Breast epithelium (tissue), 3 donors: Measurements from ENCODE around the gene KLK10.

Experiments
- POLR2AphosphoS5 ChIP-seq, 3 donors: sonication (generic); formaldehyde crosslinking; IDR thresholded peaks; one replicate each; pipeline ENCODE4 v1.6.1; 2017; ENCODE audit warnings: antibody characterized with exemption in 3 of 3
- TF ChIP-seq, protein P1 (sequence below), 3 donors: fragments of 450-650 bp; IDR thresholded peaks; one replicate each; pipeline ENCODE4 v1.5.1; 2016 to 2017; ENCODE audit warnings: antibody characterized with exemption in 3 of 3, mild to moderate bottlenecking in 3 of 3, moderate library complexity in 3 of 3

DNA sequence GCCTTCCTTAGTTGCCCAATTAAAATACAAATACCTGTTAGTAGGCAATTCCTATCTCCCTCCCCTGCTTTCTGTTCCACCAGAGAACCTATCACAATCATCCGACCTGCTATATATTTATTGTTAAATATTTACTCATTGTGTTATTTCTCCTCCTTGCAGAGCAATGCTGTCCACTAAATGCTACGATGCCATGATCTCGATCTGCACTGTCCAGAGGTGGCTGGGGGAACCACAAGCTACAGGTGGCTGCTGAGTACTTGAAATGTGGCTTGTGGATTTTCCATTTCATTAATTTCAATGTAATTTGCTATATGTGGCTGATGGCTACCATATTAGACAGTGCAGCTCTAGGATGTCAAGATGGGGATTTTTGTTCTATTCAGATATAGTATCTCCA lies 55.2 kb downstream of the KLK10 start:
- no peak for TF ChIP-seq POLR2AphosphoS5 (IDR thresholded peaks at IDR 0.05)
- TF ChIP-seq, protein P1, sequence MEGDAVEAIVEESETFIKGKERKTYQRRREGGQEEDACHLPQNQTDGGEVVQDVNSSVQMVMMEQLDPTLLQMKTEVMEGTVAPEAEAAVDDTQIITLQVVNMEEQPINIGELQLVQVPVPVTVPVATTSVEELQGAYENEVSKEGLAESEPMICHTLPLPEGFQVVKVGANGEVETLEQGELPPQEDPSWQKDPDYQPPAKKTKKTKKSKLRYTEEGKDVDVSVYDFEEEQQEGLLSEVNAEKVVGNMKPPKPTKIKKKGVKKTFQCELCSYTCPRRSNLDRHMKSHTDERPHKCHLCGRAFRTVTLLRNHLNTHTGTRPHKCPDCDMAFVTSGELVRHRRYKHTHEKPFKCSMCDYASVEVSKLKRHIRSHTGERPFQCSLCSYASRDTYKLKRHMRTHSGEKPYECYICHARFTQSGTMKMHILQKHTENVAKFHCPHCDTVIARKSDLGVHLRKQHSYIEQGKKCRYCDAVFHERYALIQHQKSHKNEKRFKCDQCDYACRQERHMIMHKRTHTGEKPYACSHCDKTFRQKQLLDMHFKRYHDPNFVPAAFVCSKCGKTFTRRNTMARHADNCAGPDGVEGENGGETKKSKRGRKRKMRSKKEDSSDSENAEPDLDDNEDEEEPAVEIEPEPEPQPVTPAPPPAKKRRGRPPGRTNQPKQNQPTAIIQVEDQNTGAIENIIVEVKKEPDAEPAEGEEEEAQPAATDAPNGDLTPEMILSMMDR (IDR thresholded peaks at IDR 0.05): no peak
